Astrocyte of the cerebellum (primary cell): ENCODE data around the gene FARSB.

Experiments used
- DNase-seq: peaks from one replicate; pipeline ENCODE4 v3.0.0-alpha.2; 2011; ENCODE audit warnings: low read depth
- H3K4me3 ChIP-seq: 2 replicates; pipeline ENCODE4 v1.5.1; 2011; ENCODE audit warnings: mild to moderate bottlenecking, low read depth, low read length, moderate library complexity
- in situ Hi-C: cut with HindIII; loops from 2 replicates; pipeline ENCODE4 v1.10.0; 2017; ENCODE audit warnings: low sequenced_read_pairs
- TF ChIP-seq, protein P1 (sequence below): IDR thresholded peaks from 2 replicates; pipeline ENCODE4 v1.5.1; 2012; ENCODE audit warnings: low read length, low read depth, moderate library complexity, mild to moderate bottlenecking; ENCODE audit errors: missing control alignments

Gene FARSB

GRCh38 chr2:222561817-222562645 lies 93.9 kb downstream of the FARSB start:
- no peak overlapping the region for H3K4me3 ChIP-seq
- peak; percentile 76 for DNase-seq
- TF ChIP-seq, protein P1, sequence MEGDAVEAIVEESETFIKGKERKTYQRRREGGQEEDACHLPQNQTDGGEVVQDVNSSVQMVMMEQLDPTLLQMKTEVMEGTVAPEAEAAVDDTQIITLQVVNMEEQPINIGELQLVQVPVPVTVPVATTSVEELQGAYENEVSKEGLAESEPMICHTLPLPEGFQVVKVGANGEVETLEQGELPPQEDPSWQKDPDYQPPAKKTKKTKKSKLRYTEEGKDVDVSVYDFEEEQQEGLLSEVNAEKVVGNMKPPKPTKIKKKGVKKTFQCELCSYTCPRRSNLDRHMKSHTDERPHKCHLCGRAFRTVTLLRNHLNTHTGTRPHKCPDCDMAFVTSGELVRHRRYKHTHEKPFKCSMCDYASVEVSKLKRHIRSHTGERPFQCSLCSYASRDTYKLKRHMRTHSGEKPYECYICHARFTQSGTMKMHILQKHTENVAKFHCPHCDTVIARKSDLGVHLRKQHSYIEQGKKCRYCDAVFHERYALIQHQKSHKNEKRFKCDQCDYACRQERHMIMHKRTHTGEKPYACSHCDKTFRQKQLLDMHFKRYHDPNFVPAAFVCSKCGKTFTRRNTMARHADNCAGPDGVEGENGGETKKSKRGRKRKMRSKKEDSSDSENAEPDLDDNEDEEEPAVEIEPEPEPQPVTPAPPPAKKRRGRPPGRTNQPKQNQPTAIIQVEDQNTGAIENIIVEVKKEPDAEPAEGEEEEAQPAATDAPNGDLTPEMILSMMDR = peak; percentile 85
- in situ Hi-C loops = no loop called here

GRCh38 chr2:222561151-222561550 lies 94.7 kb downstream of the FARSB start:
- TF ChIP-seq, protein P1 = no peak
- no peak overlapping the region for H3K4me3 ChIP-seq
- in situ Hi-C loops = no loop called here
- DNase-seq = no peak

DNA sequence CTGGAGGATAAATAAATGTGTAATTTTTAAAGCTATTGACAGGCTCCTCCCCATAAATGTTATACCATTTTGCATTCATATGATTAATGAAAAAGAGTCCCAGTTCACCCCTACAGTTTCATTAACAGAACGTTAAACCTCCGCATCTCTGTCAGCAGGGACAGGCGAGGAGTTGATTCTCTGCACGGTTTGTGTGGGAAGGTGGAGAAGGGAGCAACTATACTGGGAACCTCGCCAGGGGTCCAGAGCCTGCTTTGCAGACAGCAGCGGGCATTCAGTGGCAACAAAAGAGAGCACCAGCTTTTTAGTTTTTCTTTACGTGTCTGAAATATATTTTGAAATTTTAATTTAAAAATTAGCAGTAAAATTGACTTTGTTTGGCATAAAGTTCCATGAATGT lies 101.4 kb downstream of the FARSB start:
- TF ChIP-seq, protein P1 = no peak
- DNase-seq = no peak
- in situ Hi-C loops = no loop called here
- no peak overlapping the region for H3K4me3 ChIP-seq

- peak; percentile 84 for DNase-seq
- in situ Hi-C loops = no loop called here
- no peak overlapping the region for H3K4me3 ChIP-seq
- TF ChIP-seq, protein P1 = peak; percentile 30
Measured at GRCh38 chr2:222548992-222549391, 106.9 kb downstream of the FARSB start.

GRCh38 chr2:222547083-222547482 lies 108.8 kb downstream of the FARSB start:
- H3K4me3 ChIP-seq = no peak overlapping the region
- no peak for DNase-seq
- in situ Hi-C loops = no loop called here
- TF ChIP-seq, protein P1 = no peak

GRCh38 chr2:222545823-222546795 lies 109.8 kb downstream of the FARSB start:
- TF ChIP-seq, protein P1 = no peak
- no peak overlapping the region for H3K4me3 ChIP-seq
- no peak for DNase-seq
- in situ Hi-C loops = no loop called here
